COLO668 (cell line): ENCODE measurements around the gene CYB5R4.

Experiments used
- DNase-seq: peaks from one replicate; lab custom pipeline; 2025; ENCODE audit not compliant: unreplicated experiment; lab: John Stamatoyannopoulos, UW

CYB5R4 gene

DNA sequence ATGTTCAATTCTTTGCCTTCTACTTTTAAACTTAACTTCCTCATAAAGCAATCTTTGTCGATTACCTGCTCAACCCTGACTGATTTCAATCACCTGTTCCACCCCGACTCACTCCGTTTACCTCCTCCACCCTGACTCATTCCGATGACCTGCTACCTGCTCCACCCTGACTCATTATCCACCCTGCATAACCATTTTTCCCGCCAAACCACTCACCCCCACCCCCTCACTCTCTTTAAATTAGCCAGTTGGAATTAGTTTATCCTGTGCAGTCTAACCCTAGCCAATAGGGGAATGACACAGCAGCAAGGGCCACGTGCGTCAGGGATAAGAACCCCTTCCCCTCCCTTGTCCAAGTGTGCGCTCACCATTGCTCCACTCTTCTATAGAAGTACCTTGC, 117.4 kb downstream of the CYB5R4 start:
- no peak for DNase-seq

DNA sequence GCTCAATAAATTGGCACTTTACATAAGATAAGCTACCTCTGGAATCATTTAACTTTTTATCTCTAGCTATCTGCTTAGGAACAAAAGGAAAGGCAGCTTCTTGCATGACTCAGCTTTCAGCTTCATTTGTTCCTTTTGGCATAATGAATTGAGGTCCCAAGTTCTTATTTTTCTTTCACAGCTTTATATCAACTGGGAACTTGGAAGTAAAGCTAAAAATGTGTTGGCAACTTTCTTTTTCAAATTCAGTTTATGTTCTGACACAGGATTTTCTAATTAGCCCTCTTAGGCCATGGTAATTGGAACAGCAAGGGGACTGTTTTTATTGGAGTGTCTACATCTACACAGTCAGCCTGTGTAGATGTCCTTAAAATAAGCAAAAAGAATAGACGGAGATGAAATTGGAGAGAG, 118.8 kb downstream of the CYB5R4 start:
- DNase-seq, result no peak

DNA sequence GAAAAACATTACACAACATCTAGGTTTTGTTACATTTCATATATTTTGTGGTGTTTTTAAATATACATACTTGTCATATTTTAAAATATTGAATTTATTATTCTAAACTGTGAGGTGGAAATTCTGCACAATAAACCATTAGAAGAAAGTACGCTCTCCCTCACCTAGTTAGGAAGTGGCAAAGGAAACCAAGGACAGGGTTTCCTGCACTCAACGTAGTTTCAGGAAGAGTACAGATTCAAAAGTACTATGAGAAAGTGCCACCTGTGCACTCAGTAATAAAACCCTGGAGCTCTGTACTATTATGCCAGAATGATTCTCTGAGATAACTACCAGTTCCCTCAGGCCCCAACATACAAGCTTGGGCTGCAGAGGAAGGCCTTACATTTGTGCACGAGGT, 119.5 kb downstream of the CYB5R4 start:
- no peak for DNase-seq

DNA sequence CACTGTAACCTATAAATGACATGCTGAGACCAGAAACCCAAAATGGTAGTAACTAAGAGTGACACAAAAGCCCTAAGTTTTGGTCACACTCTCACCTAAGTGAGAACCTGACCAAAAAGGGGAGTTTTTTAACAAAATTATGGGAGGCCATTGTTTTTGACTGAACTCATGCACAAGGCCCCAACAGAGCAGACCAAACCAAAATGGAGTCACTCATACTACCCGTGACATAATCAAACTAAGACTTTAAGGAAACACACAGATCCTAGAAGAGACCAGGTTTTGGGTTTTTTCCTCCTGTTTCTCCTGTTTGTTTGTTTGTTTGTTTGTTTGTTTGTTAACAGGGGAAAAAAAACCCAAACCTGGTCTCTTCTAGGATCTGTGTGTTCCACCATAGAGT, 124.9 kb downstream of the CYB5R4 start:
- DNase-seq, result no peak

DNA sequence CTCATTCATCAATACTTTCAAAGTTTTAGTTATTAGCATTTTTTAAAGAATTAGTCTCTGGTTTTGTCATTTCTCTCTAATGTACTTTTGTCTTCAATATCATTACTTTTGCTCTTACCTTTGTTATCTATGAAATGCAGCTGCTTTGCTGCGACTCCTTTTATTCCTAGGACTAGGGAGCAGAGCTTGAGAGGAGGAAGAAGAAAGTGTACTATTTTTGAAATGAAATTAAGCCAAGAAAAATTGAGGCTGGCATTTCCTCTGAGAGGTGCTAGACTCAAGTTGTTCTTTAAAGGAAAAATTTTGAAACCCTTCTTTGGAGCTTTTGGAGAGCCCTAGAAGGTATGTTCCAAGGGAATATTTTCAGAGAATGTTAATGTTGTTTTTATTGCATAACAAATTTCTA, 125.8 kb downstream of the CYB5R4 start:
- no peak for DNase-seq

DNA sequence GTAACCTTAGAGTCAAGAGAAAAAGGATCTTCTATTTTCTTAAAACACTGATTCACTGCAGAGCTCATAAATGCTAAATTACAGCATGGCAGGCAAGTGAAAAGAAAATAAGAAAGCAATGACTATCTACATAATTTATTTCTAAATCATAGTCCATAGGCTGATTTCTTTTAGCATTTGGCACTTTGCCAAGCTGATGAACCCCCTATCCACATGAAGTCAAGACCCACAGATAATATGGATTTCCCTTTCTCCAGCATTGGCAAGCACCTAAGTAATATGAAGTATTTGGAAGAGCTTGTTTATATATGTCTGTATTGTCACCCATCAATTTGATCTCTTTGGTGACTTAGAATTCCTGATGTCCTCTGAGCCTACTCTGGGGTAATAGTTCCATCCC, 126.2 kb downstream of the CYB5R4 start:
- DNase-seq, result no peak

DNA sequence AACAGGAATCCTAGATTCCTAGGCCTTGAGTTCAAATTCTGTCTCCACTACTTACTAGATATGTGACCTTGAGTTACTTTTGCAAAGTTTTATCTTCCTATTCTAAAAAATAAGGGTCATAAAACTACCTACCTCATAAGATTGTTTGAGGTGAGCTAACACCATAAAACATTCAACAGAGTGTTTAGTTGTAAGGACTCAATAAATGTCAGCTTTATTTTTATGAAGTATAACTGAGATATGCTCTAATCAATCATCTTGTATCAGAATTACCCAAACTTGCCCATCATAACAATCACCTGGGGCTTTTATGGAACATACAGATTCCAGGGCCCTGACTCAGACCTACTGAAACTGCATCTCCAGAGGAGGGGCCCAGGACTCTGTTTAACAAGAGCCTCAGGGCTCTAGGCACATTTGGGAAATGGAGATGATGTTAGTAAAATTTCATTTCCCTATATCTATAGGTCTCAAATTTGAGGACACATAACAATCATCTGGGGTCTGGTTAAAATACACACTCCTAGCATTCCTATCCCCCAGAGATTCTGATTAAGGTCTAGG, 138.6 kb downstream of the CYB5R4 start:
- no peak for DNase-seq

DNA sequence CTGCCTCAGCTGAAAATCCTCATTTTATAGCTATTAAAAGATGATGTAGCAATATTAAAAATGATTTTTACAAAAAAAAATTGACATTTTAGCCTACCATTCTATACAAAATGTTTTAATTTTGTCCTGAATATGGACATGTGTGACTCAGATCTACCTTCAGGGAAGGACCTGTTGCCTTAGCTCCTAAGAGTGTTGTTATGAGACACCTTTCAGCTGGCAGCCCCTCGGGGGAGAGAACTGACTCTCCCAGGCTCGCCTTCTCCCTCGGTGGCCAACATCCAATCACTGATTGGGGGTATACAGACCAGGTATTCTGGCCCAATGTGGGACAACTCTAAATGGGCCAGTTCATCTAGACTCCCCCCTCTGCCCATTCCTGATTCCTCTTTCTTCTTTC, 141.6 kb downstream of the CYB5R4 start:
- no peak for DNase-seq

DNA sequence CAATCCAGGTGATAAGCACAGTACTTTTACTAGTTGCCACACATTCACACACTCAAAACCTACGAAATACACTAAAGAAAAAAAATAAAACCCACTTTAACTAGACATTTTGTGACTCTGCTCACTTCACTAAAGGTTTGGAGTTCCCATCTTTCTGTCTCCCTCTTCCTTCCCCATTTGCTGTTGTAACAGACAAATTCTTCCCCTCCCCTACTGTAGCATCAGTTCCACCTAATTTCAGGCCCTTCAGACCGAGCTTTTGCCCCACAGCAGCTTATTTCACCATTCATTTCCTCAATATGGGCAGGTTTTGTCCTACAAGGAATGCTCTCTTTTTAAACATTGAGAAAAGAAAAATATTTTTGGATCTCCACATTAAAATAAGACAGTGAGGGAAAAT, 142.7 kb downstream of the CYB5R4 start:
- no peak for DNase-seq

DNA sequence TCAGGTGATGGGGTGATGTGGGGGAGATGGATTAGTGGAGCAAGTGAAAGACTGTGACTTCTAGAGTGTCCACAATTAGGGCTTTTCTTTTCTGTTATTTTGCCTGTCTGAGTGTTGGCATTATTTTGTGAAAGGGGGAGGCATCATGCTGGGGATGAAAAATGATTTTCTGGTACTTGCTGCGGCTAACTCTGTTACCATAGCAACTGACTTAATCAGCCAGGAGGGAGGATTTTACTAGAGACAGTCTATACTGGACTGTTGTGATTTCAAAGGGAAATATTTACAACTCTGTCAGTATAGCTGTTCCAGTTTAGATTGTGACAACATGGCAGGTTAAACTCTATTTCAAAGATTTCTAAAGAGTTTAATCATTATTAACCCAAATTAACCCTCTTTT, 143.6 kb downstream of the CYB5R4 start:
- DNase-seq, result no peak

DNA sequence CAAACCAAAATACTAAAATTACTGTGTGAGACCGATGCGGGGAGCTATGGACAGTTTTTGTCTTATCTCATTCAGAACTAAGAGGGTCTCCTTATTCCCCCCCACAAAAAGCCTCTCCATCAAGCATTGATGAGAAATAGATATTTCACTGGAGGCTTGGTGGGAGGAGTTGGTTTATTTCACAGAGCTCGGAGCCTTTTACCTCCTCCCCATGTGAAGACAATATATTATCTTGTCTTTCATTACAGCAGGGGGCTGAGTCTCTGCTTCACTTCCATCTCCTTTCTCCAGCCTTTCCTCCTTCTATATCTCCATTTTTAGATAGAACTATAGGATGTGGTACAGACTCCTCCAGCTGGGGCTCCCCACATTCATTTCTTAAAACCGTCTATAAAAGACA, 144.2 kb downstream of the CYB5R4 start:
- no peak for DNase-seq

DNA sequence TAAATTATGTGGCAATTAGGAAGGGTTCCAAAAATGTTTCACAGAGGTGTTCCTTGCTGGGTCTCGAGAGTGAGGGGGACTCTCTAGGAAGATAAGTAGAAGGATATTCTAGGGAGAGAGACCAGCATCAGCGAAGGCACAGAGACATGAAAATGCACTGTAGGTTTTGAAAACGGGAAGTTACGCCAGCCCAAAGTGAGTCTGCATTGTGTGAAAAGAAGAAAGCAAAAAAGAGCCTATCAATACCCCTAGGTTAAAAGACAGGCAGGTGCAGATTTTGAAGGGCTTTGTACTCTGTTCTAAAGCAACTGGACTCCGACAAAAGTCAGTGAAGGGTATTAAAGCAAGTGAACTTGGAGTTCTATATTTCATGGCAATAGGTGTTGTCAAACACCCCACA, 148.4 kb downstream of the CYB5R4 start:
- no peak for DNase-seq

DNA sequence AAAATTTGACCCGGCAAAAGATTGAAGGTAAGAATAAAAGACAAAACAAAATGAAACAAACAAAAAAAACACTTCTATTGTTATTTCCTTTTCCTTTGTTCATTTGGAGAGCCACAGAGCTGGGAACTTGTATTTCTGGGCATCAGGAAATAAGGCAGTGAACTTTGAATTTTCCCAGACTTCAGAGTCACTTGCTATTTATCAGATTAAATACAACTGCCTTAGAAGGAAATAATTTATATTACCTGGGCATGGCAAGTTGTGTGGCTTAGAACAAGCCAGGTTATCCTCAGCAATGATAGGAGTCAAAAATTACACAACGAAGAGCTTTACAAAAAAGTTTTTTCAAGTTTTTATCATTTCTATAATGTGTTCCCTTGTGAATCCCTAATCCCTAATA, 153.9 kb downstream of the CYB5R4 start:
- DNase-seq, result no peak

DNA sequence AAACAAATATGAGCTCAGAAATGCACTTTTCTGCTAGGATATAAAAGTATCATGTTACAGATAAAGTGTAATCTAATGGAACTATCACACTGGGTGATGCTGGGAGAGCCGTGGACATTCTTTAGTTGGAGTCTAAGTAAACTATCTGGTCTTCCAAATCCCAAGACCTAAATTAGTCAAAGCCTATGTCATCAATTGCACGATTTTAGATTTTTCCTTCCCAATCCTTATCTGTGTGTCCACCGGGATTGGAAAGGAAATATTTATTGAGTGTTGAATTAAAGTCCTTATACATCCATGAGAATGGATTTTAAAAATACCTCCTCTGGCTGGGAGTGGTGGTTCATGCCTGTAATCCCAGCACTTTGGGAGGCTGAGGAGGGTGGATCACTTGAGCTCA, 154.4 kb downstream of the CYB5R4 start:
- no peak for DNase-seq

DNA sequence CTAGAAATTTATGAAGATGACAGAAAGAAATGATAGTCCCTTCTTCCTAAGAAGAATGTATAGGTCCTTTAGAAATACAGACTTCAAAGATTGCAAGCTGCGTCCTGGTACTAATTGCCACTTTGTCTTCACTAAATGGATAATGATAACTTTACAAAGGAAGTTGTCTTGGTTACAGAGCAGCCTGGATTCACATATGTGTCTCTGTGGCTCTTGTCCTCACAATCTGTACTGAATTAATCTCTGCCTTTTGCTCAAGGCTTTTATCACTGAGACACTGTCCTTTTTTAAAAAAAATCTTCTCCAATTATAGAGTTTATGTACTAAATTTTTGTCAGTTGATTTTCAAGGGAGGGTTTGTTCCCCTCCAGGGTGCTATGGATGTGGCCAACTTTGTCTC, 156.5 kb downstream of the CYB5R4 start:
- no peak for DNase-seq
